Measurements from ENCODE around the gene AASS.

- TF ChIP-seq CTCF (IDR thresholded peaks at IDR 0.05) (peak; percentile 44 to 73 (median 67)), POLR2A (IDR thresholded peaks at IDR 0.05) (no peak)
These were observed 50.9 kb downstream of the AASS start for GRCh38 chr7:122092964-122093797.
